Anterior cingulate cortex (tissue), 58 donors: ENCODE data around the gene ADARB2.
"Not testable (repeated sequence)": the region's sequence is repeated elsewhere in the genome, so short reads cannot be mapped to it uniquely, and the experiment has no call there.

ENCODE experiments used
- DNase-seq, 58 donors: peaks; one replicate each; lab custom pipeline; 2025; lab: John Stamatoyannopoulos, UW

Gene ADARB2

DNA sequence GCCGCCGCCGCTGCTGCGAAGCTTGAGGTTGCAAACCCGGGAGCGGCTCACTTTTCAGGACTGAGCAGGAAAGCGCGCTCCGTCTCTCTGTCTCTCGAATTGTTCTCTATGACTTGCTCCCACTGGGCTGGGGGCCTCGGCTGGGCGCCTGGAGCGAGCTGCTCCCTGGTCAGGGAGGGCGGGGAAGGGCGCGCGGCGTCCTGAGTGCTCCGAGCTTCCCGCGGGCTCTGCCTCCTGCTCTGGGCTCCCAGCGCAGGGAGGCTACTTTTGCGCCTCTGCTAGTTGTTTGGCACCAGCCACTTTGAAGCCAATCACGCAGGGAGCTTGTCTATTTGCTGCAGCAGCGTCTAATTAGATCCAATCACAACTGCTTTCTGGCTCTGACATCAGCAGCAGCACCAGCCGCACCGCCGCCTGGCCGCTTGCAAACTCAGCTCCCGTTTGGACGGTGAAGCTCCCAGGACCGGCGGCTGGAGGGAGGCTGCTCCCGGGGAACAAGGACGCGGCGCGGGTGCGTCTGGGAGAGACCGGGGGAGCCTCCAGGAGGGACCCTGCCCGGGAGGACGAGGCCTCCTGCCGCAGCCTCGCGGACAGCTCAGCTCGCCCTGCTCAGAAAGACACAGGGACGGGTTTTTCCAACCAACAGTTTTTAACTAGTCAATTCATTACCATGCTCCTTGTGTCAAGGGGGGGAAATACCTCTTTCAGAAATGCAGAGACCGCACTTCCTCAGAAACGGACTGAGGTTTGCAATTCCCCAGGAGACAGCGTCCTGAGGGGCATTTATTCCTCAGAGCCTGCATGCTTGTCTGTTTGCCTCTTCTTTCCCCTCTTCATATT is at the start of gene ADARB2:
Gene ADARB2, minus strand, starts transcription at position 304 of the 840 bp plus-strand sequence.
- DNase-seq = peak in 53 of 58 donors; percentile 14 to 88 (median 67)

DNA sequence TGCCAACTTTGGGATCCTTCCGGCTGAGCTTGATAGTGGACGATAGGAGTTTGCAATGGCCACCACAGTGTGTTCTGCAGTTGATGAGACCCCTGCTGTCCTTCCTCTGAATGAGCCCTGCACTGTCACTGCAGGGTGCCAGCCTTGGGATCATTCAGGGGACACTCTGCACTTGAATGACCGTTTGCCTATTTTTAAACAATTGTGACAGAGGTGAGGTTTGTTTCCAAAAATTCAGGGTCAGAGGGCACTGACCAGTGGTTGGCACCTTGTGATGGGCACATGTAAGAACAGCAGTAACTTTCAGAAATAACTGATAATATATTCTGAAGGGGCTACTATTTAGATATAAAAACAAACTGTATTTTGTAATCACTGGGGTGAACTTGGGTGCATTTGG is 48.5 kb upstream of the ADARB2 start:
- DNase-seq = no peak

DNA sequence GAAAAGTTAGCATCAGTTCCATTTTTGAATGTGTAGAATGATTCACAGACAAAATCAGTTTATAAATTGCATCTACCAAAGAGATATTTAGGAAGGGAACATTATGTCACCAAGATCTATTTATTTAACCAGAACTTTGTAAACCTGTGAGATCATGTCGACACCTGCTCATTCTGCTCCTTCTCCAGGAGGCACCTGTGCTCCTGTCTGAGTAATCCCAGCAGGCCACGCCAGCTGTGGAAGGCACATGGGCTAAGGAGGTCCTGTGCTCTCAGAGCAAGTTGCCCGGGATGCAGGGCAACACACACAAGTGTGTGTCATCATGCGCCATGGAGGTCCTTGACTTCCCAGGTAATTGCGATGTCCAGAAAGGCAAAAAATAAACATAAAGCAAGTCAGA is 45.5 kb upstream of the ADARB2 start:
- DNase-seq = no peak

DNA sequence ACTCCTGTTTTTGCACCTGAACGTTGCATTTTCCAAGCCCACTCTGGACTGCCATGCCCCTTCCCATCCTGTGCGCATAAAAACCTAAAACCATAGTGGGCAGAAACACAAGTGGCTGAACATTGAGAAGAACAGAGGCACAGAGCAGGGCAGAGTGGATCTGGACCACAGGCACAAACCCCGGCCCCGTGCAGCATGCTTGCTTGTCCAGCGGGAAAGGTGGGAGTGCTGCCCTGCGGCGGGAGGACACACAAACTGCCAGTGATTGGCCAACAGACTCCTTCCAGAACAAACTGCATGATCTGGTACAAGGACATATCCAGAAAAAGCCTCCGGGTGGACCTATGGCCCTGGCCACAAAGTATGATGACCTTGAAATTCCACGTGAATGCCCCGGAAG is 42.5 kb upstream of the ADARB2 start:
- no peak for DNase-seq

DNA sequence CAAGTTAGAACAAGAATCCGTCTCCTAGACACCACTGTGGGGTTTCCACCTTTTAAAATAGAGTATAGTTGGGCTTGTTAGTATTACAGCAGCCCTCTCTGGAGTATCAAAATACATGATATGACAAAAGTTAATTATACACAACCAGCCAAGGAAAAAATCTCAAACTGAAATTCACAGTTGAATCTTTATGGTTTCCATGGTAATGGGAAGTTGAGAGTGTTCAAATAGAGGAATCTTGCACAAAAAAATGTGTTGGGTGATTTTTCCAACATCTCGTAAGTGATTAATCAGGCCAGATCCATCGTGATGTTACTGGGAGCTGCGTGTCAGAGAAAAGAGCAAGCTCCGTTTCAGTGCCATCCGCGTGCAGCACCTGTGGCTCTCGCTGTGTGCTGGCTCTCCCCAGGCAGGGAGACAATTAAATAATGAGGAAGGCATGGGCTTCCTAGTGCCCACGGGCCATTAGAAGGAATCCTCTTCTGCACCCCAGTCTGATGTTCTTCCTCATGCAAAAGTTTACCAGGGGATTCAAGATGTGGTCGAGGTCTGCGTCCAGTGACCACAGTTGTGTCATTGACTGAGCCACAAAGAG is 41.1 kb upstream of the ADARB2 start:
- DNase-seq = no peak

DNA sequence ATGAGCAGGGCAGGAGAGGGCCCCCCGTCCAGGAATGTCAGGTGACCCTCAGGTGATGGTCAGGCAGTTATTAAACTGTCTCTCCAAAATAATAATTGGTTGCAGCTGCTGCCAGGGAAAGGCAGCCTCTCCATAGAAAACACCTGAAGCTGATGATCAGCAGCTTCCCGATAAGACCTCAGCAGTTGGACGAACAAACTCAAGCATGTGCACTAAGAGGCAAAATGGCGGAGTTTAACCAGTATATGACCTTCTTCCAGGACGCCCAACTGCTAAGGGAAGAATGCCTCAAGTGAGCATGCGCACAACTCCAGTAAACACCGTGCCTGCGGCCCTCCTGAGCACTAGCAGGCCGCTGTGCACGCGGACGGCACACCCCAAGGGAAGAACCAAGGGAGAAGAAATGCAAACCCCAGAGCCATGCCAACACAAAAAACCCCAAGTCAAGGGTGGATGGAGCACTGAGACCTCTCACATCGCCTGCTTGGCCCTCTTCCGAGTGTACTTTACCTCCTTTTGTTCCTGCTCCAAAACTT is 38.9 kb upstream of the ADARB2 start:
- DNase-seq = no peak

DNA sequence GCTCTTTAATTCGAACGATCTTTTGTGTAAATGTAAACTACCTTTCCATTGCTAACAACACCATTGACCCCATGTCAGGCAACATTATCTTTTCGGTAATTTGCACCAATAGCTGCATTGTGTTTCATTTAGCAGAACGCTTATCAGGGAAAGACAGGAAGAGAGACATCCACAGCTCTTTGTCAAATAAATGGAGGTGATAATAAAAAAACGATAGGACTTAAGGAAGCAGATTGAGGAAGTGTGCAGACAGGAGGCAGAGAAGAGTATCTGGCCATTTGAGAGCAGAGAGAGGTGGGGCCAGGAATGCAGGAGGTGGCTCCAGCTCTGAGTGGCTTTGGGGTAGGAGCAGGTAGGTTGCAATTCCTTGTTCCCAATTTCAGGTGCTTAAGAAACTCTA is 37.5 kb upstream of the ADARB2 start:
- DNase-seq = no peak

DNA sequence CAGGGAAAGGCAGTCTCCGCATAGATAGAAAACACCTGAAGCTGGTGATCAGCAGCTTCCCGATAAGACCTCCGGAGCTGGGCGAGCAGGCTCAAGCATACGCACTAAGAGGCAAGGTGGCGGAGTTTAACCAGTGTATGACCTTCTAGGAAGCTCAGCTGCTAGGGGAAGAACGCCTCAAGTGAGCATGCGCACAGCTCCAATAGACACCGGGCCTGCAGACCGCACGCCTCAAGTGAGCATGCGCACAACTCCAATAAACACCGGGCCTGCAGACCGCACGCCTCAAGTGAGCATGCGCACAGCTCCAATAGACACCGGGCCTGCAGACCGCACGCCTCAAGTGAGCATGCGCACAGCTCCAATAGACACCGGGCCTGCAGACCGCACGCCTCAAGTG is 35.9 kb upstream of the ADARB2 start:
- DNase-seq = not testable (repeated sequence)

DNA sequence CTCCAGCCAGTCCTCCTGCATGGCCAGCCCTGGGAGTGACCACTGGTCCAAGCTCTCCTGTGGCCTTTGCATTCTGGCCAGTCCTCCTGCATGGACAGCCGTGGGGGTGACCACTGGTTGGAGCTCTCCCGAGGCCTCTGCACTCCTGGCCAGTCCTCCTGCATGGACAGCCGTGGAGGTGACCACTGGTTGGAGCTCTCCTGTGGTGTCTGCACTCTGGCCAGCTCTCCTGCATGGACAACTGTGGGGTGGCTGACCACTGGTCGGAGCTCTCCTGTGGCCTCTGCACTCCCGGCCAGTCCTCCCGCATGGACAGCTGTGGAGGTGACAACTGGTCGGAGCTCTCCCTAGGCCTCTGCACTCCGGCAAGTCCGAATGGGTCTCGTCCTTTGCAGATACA is 28.7 kb upstream of the ADARB2 start:
- DNase-seq = no peak

DNA sequence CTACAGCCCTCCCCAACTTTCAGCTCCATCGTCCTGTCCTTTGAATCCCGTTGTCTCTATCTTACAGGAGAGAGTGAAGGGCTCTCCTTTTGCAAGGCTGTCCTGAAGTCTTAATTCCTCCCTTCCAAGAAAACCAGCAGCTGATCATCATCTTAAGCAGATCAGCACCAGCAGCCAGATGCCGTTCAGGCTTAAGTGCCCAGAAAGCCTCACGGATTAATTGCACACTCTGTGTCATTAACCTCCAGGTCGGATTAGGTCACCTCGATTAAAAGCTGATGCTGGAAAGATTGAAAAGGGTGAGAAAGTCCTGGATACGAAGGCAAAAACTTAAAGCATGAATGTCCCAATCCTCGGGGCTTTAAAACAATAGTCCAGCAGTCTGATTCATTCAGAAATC is 24.8 kb upstream of the ADARB2 start:
- no peak for DNase-seq

DNA sequence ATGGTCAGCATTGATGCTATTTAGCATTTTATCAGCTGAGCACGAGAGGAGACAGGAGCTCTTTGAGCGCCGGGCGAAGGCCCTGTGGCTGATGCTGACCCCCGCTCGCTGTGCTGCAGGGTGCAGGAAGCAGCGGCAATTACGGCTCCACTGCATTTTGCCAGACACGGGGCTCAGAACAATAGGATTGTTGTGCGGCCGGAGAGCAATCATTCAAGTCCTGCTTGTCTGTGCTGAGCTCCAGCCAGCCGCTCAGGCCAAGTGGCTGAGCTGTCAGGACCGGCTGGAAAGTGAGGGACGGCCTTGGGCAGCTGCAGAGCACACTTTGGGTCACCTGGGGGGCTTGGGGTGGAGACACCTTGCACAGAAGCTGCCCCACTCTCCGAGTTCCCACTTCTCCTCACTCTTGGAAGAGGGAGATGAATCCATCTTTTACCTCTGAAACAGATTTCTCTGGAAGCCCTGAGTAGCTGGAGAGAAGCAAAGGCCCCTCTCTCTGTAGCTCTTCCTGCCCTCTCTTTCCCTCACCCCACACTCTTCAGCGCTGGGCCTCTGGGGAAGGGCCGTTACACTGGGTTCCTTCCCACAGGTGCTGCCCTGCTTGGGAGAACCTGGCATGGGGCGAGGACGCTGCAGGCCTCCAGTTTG is 17.3 kb upstream of the ADARB2 start:
- peak in 46 of 58 donors; percentile 14 to 82 (median 56) for DNase-seq

DNA sequence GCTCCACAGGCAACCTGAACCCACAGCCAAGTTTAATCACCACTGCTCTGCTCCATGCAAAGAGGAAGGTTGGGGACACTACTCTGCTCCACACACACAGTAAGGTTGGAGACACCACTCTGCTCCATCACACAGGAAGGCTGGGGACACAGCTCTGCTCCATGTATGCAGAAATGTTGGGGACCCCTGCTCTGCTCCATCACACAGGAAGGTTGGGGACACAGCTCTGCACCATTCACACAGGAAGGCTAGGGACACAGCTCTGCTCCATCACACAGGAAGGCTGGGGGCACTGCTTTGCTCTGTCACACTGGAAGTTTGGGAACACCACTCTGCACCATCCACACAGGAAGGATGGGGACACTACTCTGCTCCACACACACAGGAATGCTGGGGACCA is 14.8 kb upstream of the ADARB2 start:
- no peak for DNase-seq

DNA sequence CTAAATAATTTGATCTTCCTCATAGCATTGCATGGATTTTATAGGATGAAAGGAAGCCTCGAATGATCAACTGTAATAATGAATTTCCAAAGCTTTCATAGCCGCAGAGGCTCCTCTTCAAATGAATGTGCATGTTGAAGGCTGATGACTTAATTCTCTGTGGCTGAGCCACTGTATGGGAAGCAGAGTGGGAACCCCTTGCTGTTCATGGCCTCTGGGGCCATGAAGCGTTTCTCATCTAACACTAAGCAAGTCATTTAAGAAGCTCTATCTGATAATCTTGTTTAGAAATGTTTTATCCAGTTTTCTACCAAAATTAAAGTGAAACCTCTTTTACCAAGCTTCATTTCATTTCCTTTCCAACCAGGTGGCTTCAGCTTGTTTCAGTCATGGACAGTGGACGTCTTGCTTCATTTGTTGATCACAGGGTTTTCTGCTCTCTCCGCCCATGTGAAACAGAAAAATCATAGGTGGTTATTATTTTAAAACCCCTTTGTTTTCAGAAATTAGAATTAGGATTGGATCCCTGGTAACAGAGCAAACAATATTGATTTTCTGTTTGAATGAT is 10.3 kb upstream of the ADARB2 start:
- DNase-seq = no peak

DNA sequence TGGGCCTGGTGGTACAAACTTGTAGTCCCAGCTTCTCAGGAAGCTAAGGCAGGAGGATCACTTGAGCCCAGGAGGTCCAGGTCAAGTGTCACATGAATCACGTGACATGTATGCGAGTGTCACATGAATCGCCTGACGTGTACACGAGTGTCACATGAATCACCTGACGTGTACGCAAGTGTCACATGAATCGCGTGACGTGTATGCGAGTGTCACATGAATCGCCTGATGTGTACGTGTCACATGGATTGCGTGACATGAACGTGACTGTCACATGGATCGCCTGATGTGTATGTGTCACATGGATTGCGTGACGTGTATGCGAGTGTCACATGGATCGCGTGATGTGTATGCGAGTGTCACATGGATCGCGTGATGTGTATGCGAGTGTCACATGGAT is 9.5 kb upstream of the ADARB2 start:
- DNase-seq = no peak

DNA sequence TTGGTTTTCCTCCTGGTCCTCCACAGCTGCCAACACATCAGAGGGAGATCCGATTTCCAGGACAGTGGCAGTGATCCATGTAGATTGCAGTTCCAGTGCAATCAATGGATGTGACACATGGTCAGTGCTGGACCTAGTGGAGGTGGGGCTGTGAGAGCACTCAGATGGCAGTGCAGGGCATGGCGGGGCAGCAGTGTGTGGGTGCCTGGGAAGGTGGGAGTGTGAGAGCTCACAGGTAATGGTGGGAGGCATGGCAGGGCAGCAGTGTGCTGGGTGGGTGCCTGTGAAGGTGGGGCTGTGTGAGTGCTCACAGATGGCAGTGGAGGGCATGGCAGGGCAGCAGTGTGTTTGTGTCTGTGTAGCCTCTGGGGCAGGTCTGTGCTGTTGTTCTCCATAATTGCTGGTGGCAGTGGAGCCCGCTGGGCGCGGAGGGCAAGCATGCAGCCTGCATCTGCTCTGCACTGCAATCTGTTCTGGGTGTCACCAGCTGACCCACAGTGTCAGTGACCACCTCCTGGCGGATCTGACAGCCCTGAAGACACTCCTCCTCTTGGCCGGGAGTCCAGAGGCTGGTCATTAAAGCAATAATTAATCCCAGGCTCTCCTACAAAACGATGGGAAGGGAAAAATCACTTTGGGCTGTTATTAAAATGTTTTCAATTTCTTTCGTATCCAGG is 8.6 kb upstream of the ADARB2 start:
- DNase-seq = no peak

DNA sequence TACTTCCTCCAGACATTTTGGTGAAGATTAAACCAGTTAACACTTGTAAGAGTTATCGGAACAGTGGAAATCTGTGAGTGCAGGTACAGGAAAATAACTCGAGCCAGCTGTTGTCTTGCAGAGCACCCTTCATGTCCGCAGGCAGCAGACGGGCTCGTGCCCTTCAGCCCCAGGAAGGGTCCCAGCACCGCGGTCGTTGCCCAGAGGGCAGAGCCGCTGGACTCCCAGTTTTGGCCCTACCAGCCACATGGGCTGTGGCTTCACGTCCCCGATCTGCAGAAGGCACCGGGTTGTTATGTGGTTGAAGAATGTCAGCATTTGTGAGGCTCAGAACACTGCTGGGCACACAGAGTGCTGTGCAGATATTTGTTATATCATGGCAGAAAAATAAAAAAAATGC is 7.2 kb upstream of the ADARB2 start:
- no peak for DNase-seq

DNA sequence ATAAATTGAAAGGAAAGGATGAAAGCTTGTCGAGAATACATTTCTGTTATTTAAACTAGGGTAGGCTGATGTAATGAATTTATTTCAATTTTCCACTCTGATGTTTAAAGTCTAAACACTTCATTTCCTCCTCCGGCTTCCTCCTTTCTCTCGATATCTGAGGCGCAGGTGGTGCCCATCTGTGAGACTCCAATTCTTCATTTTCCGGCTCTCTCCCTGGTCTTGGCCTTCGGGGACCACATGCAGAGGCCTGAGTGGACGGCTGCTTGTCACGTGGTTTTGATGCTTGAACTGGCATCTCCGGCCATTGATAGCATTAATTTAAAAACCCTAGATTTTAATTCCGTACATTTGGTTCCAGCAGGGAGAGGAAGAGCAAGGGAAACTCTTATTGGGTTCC is 5.8 kb upstream of the ADARB2 start:
- DNase-seq = no peak

DNA sequence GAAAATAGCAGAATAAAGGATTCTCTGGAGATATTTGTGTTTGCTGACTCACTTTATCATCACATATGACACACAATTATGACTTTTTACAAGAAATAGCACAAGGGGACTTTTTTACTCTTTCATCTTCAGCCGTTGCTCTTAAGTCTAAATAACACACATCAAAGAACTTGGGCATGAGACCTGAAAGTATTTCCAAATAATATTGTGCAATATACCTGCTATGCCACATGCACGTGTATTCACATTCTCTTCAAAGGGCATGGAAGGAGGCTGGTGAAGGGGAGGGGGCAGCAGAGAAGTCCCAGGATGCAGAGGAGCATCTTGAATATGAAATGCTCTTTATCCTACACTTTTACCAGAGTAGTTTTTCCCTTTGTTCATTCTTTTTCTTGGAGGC is 4.1 kb upstream of the ADARB2 start:
- DNase-seq = no peak

DNA sequence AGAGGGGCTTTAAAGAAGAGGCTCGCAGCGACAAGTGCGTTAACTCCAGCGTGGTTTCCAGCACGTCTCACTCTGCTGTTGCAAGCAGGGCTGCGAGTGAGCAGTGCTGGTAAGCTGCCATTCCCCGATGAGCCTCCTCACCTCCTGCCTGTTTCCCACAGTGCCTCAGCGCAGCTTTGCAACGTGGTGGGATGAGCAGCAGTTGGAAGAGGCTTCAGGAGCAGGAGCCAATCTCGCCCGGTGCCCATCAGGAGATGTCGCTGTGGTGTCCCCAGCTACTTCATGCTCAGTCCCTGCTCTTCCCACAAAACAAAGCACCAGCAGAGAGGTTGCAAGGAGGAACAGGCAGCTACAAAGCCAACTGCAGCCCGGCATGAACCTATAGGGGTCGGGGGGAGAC is 2.4 kb upstream of the ADARB2 start:
- DNase-seq = peak in 44 of 58 donors; percentile 11 to 82 (median 40)

DNA sequence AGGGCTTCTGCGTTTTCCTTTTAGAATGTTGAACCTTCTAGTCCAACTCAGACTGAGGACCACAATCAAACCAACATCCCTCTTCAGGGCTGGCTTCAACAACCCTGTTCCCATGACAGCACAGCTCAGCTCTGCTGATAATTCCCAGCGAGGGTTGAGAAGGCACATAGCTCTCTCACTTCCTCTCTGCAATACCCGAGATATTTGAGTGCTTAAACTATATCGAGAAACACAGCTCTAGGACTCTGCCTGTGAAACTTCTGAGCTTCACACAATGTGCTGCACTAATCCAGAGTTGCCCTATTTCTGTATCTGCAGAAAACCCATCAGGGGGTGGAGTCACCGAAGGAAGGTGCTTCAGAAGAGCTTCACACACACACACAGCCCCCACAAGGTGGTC is 1.6 kb upstream of the ADARB2 start:
- DNase-seq = no peak

DNA sequence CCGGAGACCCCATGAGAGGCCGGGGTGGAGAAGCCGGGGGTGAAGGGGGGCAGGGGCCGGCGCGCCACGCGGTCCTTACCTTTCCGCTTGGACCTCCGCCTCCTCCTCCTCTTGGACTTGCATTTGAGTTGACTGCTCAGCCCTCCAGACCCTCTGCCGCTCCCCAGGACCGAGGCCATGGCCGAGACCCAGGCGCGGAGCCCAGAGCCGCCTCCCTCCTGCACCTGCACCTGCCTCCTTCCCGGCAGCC is 428 bp downstream of the ADARB2 start:
- DNase-seq = no peak
